WTC11 (cell line): ENCODE data around the gene RASGRF1. TPM values are rescaled to one million over a fixed set of nuclear protein-coding genes. Genes with fewer than 3 reads are reported as not detected.

Experiments
- ATAC-seq: fragments of 200-7000 bp; cut with Tn5 transposase; 2 replicates; pipeline ENCODE4 v1.10.0; 2021; ENCODE audit warnings: mild to moderate bottlenecking, moderate library complexity
- CTCF ChIA-PET: fragments of 300-600 bp; sonication (Branson Sonifier 250); formaldehyde crosslinking; loops from one replicate; lab custom pipeline; 2021; ENCODE audit warnings: antibody characterized with exemption; lab: Charles Lee
- POLR2A ChIA-PET: fragments of 350-600 bp; sonication (Branson Sonifier 250); formaldehyde crosslinking; loops from one replicate; lab custom pipeline; 2021; ENCODE audit warnings: antibody characterized with exemption; lab: Charles Lee
- DNase-seq: peaks from one replicate; pipeline ENCODE4 v3.0.0; 2021; ENCODE audit warnings: low spot score
- H3K27ac Mint-ChIP-seq: 2 replicates; pipeline ENCODE4 v1.8.0; 2021; ENCODE audit warnings: mixed read lengths
- H3K27me3 Mint-ChIP-seq: 2 replicates; pipeline ENCODE4 v1.8.0; 2021; ENCODE audit warnings: low read depth, mild to moderate bottlenecking, moderate library complexity, mixed read lengths
- H3K36me3 Mint-ChIP-seq: 2 replicates; pipeline ENCODE4 v1.8.0; 2021; ENCODE audit warnings: mixed read lengths
- H3K4me1 Mint-ChIP-seq: 2 replicates; pipeline ENCODE4 v1.8.0; 2022; ENCODE audit warnings: mixed read lengths
- H3K4me3 Mint-ChIP-seq: 2 replicates; pipeline ENCODE4 v1.8.0; 2021; ENCODE audit warnings: mild to moderate bottlenecking, moderate library complexity, mixed read lengths
- H3K9me3 Mint-ChIP-seq: 2 replicates; pipeline ENCODE4 v1.8.0; 2021; ENCODE audit warnings: mixed read lengths
- ARID4B ChIP-seq: sonication (generic); formaldehyde crosslinking; IDR thresholded peaks from 2 replicates; pipeline ENCODE4 v1.8.0; 2023; ENCODE audit warnings: missing genetic modification reagents, mild to moderate bottlenecking, borderline replicate concordance
- CREB1 ChIP-seq: sonication (generic); formaldehyde crosslinking; IDR thresholded peaks from 2 replicates; pipeline ENCODE4 v1.8.0; 2023; ENCODE audit warnings: mild to moderate bottlenecking, missing genetic modification reagents
- CTCF ChIP-seq: fragments of 200-600 bp; IDR thresholded peaks from 2 replicates; pipeline ENCODE4 v1.8.0; 2022; ENCODE audit warnings: antibody characterized with exemption
- E2F5 ChIP-seq: sonication (generic); formaldehyde crosslinking; IDR thresholded peaks from 2 replicates; pipeline ENCODE4 v1.8.1; 2022; ENCODE audit warnings: mild to moderate bottlenecking, moderate library complexity, missing genetic modification reagents
- ELF4 ChIP-seq: sonication (generic); formaldehyde crosslinking; IDR thresholded peaks from 2 replicates; pipeline ENCODE4 v1.8.1; 2022; ENCODE audit warnings: low read depth, mild to moderate bottlenecking, moderate library complexity, missing genetic modification reagents
- ESRRA ChIP-seq: sonication (generic); formaldehyde crosslinking; IDR thresholded peaks from 2 replicates; pipeline ENCODE4 v1.8.1; 2022; ENCODE audit warnings: mild to moderate bottlenecking, missing genetic modification reagents, borderline replicate concordance
- ETV6 ChIP-seq: sonication (generic); formaldehyde crosslinking; IDR thresholded peaks from 2 replicates; pipeline ENCODE4 v1.8.1; 2022; ENCODE audit warnings: mild to moderate bottlenecking, missing genetic modification reagents
- FOXJ3 ChIP-seq: sonication (generic); formaldehyde crosslinking; IDR thresholded peaks from 2 replicates; pipeline ENCODE4 v1.9.0; 2021; ENCODE audit warnings: missing genetic modification reagents, mild to moderate bottlenecking, borderline replicate concordance
- NFYB ChIP-seq: sonication (generic); formaldehyde crosslinking; conservative IDR thresholded peaks from 2 replicates; pipeline ENCODE4 v1.8.0; 2022; ENCODE audit warnings: low read depth, missing genetic modification reagents
- NR2C2 ChIP-seq: sonication (generic); formaldehyde crosslinking; IDR thresholded peaks from 2 replicates; pipeline ENCODE4 v1.8.0; 2022; ENCODE audit warnings: mild to moderate bottlenecking, missing genetic modification reagents
- RELA ChIP-seq: sonication (generic); formaldehyde crosslinking; IDR thresholded peaks from 2 replicates; pipeline ENCODE4 v1.8.1; 2022; ENCODE audit warnings: missing genetic modification reagents, mild to moderate bottlenecking, borderline replicate concordance
- SOX15 ChIP-seq: fragments of 250-450 bp; sonication (Bioruptor Pico); IDR thresholded peaks from 2 replicates; pipeline ENCODE4 v1.9.0; 2021; ENCODE audit warnings: mild to moderate bottlenecking
- TEAD1 ChIP-seq: sonication (generic); formaldehyde crosslinking; IDR thresholded peaks from 2 replicates; pipeline ENCODE4 v1.8.0; 2022; ENCODE audit warnings: mild to moderate bottlenecking, missing genetic modification reagents
- TEAD4 ChIP-seq: sonication (generic); formaldehyde crosslinking; IDR thresholded peaks from 2 replicates; pipeline ENCODE4 v1.8.0; 2022; ENCODE audit warnings: mild to moderate bottlenecking, missing genetic modification reagents
- ZNF219 ChIP-seq: sonication (generic); formaldehyde crosslinking; IDR thresholded peaks from 2 replicates; pipeline ENCODE4 v1.8.0; 2023; ENCODE audit warnings: missing genetic modification reagents, mild to moderate bottlenecking, borderline replicate concordance
- ZNF671 ChIP-seq: fragments of 250-450 bp; sonication (Bioruptor Pico); IDR thresholded peaks from 2 replicates; pipeline ENCODE4 v1.8.0; 2021; ENCODE audit warnings: mild to moderate bottlenecking
- ZSCAN18 ChIP-seq: fragments of 250-450 bp; sonication (Bioruptor Pico); IDR thresholded peaks from 2 replicates; pipeline ENCODE4 v2.1.2; 2022; ENCODE audit warnings: mild to moderate bottlenecking, moderate library complexity
- total RNA-seq: library from RNA; stranded (reverse); gene quantifications from 3 replicates; pipeline ENCODE4 v1.2.3, GENCODE V29; 2021
- TF ChIP-seq, protein P1 (sequence below): sonication (generic); formaldehyde crosslinking; IDR thresholded peaks from 2 replicates; pipeline ENCODE4 v1.8.0; 2022; ENCODE audit warnings: mild to moderate bottlenecking, missing genetic modification reagents
- TF ChIP-seq, protein P2 (sequence below): sonication (generic); formaldehyde crosslinking; IDR thresholded peaks from 2 replicates; pipeline ENCODE4 v1.8.0; 2022; ENCODE audit warnings: mild to moderate bottlenecking, missing genetic modification reagents
- TF ChIP-seq, protein P3 (sequence below): sonication (generic); formaldehyde crosslinking; IDR thresholded peaks from 2 replicates; pipeline ENCODE4 v1.8.0; 2022; ENCODE audit warnings: mild to moderate bottlenecking, missing genetic modification reagents

The RASGRF1 gene
- total RNA-seq, 1 experiment from 2014 or later = 0.85 TPM

DNA sequence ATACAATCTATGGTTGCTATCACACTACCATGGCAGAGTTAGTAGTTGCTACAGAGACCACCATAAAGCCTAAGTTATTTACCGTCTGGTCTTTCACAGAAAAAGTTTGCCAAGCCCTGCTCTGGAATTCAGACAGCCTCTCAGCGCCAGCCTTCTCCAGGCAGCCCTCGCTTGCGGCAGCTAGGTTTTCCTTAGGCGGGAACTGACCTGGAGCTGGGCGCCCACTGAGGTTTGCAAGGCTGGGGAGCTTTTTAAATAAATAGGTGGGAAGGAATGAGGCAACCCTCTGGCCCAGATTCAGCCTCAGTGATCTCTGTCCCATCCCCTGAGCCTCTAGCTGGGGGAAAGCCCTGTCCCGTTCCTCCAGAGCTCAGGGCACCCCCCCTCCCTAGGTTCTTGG lies 146.9 kb downstream of the RASGRF1 start (continued):
- TF ChIP-seq ZSCAN18 (CRISPR knock-in tag) (no peak), ELF4 (CRISPR knock-in tag) (no peak), E2F5 (CRISPR knock-in tag) (no peak), NR2C2 (no peak), NFYB (no peak), FOXJ3 (no peak), TEAD1 (CRISPR knock-in tag) (no peak), ZNF671 (no peak)

DNA sequence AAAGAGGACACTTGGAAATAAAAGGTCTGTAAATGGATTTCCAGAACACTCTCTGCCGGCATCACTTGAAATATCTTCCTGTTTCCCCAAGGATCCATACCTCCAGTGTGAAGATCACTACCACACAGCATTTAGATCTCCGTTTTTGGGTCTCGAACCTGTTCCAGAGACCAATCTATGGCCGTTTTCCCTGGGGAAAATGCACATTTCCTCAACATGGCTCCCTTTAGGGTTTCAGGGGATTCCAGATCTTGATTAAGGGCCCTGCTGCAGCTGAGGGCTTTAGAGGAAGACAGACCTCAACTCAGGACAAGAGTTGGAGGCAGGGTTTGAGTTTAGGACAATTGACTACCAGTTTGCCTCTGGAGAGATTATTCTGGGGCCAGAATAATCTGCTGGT lies 147.8 kb downstream of the RASGRF1 start:
- peaks cover 42% of the 10 kb centered on the region for H3K27me3 Mint-ChIP-seq
- CTCF ChIA-PET = interaction anchor here (2.4 kb wide), 1 partner anchor 86 kb away, joined by 11 read pairs; no protein-coding TSS in a partner anchor
- no peaks in the 10 kb centered on the region for H3K36me3 Mint-ChIP-seq
- no peak for ATAC-seq
- no peak for DNase-seq
- H3K9me3 Mint-ChIP-seq = no peaks in the 10 kb centered on the region
- H3K27ac Mint-ChIP-seq = no peak overlapping the region
- TF ChIP-seq ESRRA (CRISPR knock-in tag) = no peak
- TF ChIP-seq CTCF = no peak
- TF ChIP-seq ZSCAN18 (CRISPR knock-in tag) = no peak
- TF ChIP-seq TEAD4 = no peak
- TF ChIP-seq ETV6 (CRISPR knock-in tag) = no peak
- no peak overlapping the region for H3K4me3 Mint-ChIP-seq
- H3K4me1 Mint-ChIP-seq = 0 out of 2 replicates have a peak, but pooled peaks cover 5% of the 10 kb centered on the region
- POLR2A ChIA-PET = no interaction called here

- Mint-ChIP-seq H3K4me3 (no peak overlapping the region), H3K36me3 (no peaks in the 10 kb centered on the region), H3K27ac (peak overlapping the region; percentile 42; the same call in 1 of the 2 replicates), H3K27me3 (peaks cover 14% of the 10 kb centered on the region), H3K9me3 (no peaks in the 10 kb centered on the region), H3K4me1 (0 out of 2 replicates have a peak, but pooled peaks cover 3% of the 10 kb centered on the region)
- DNase-seq (no peak), ATAC-seq (no peak)
- ChIA-PET POLR2A (no interaction called here), CTCF (interaction anchor here (3.5 kb wide), 1 partner anchor 68 kb away, joined by 15 read pairs; no protein-coding TSS in a partner anchor)
- TF ChIP-seq ARID4B (CRISPR knock-in tag) (no peak), RELA (no peak), ZNF219 (CRISPR knock-in tag) (no peak), SOX15 (CRISPR knock-in tag) (no peak), CREB1 (CRISPR knock-in tag) (no peak)
- TF ChIP-seq, protein P1, sequence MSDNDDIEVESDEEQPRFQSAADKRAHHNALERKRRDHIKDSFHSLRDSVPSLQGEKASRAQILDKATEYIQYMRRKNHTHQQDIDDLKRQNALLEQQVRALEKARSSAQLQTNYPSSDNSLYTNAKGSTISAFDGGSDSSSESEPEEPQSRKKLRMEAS (CRISPR knock-in tag) = no peak
- TF ChIP-seq, protein P2, sequence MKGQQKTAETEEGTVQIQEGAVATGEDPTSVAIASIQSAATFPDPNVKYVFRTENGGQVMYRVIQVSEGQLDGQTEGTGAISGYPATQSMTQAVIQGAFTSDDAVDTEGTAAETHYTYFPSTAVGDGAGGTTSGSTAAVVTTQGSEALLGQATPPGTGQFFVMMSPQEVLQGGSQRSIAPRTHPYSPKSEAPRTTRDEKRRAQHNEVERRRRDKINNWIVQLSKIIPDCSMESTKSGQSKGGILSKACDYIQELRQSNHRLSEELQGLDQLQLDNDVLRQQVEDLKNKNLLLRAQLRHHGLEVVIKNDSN (CRISPR knock-in tag) = no peak
- TF ChIP-seq, protein P3, sequence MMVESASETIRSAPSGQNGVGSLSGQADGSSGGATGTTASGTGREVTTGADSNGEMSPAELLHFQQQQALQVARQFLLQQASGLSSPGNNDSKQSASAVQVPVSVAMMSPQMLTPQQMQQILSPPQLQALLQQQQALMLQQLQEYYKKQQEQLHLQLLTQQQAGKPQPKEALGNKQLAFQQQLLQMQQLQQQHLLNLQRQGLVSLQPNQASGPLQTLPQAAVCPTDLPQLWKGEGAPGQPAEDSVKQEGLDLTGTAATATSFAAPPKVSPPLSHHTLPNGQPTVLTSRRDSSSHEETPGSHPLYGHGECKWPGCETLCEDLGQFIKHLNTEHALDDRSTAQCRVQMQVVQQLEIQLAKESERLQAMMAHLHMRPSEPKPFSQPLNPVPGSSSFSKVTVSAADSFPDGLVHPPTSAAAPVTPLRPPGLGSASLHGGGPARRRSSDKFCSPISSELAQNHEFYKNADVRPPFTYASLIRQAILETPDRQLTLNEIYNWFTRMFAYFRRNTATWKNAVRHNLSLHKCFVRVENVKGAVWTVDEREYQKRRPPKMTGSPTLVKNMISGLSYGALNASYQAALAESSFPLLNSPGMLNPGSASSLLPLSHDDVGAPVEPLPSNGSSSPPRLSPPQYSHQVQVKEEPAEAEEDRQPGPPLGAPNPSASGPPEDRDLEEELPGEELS (CRISPR knock-in tag) = no peak
These were observed 151.7 kb downstream of the RASGRF1 start for GRCh38 chr15:78938658-78939488.
